Liver (tissue), 3 donors: ENCODE measurements around the gene CLDN12.

Source experiments
- EGR1 ChIP-seq, 2 donors: IDR thresholded peaks; 2 replicates each; pipeline ENCODE4 v1.6.1; 2016 to 2018; ENCODE audit warnings: antibody characterized with exemption in 2 of 2, low read depth in 2 of 2
- FOXA2 ChIP-seq: IDR thresholded peaks from 2 replicates; pipeline ENCODE4 v1.6.1; 2016; ENCODE audit warnings: antibody characterized with exemption
- HNF4A ChIP-seq, 2 donors: conservative IDR thresholded peaks; 2 replicates each; pipeline ENCODE4 v1.6.1; 2016; ENCODE audit warnings: antibody characterized with exemption in 2 of 2, mild to moderate bottlenecking in 2 of 2
- JUND ChIP-seq, 2 donors: IDR thresholded peaks; 2 replicates each; pipeline ENCODE4 v1.6.1; 2016; ENCODE audit warnings: antibody characterized with exemption in 2 of 2
- RAD21 ChIP-seq, 2 donors: IDR thresholded peaks; 2 replicates each; pipeline ENCODE4 v1.6.1; 2016; ENCODE audit warnings: antibody characterized with exemption in 2 of 2, mild to moderate bottlenecking in 2 of 2
- SP1 ChIP-seq: IDR thresholded peaks from 2 replicates; pipeline ENCODE4 v1.6.1; 2018; ENCODE audit warnings: antibody characterized with exemption, mild to moderate bottlenecking
- TAF1 ChIP-seq: conservative IDR thresholded peaks from 2 replicates; pipeline ENCODE4 v1.6.1; 2016; ENCODE audit warnings: antibody characterized with exemption, mild to moderate bottlenecking
- YY1 ChIP-seq: IDR thresholded peaks from 2 replicates; pipeline ENCODE4 v1.6.1; 2016; ENCODE audit warnings: antibody characterized with exemption, mild to moderate bottlenecking
- TF ChIP-seq, protein P1 (sequence below): IDR thresholded peaks from 2 replicates; pipeline ENCODE4 v1.6.1; 2016; ENCODE audit warnings: antibody characterized with exemption, mild to moderate bottlenecking
- TF ChIP-seq, protein P2 (sequence below): fragments of 150-350 bp; IDR thresholded peaks from 2 replicates; pipeline ENCODE4 v1.5.1; 2017; ENCODE audit warnings: improper control_type of control experiment, low read depth, low read length; ENCODE audit not compliant: missing input control
- TF ChIP-seq, protein P3 (sequence below): IDR thresholded peaks from 2 replicates; pipeline ENCODE4 v1.6.1; 2016; ENCODE audit warnings: antibody characterized with exemption
- donor health status: healthy.
- donor health status: healthy.

DNA sequence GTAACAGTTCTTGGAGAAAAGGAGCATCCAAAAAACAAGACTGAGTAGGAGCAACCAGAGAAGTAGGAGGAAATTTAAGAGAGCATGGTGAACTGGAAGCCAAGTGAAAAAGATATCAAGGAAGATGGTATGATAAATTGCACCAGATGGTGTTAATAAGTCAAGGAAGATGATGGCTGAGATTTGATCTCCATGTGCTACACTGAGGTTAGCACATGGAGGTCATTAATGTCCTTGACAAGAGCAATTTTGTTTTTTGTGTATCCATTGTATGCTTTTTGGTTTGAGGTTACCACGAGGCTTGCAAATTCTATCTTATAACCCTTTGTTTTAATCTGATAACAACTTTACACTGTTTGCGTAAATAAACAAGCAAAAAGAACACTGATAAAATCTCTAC, 54.8 kb downstream of the CLDN12 start:
- no peak for TF ChIP-seq FOXA2
- TF ChIP-seq, protein P1, sequence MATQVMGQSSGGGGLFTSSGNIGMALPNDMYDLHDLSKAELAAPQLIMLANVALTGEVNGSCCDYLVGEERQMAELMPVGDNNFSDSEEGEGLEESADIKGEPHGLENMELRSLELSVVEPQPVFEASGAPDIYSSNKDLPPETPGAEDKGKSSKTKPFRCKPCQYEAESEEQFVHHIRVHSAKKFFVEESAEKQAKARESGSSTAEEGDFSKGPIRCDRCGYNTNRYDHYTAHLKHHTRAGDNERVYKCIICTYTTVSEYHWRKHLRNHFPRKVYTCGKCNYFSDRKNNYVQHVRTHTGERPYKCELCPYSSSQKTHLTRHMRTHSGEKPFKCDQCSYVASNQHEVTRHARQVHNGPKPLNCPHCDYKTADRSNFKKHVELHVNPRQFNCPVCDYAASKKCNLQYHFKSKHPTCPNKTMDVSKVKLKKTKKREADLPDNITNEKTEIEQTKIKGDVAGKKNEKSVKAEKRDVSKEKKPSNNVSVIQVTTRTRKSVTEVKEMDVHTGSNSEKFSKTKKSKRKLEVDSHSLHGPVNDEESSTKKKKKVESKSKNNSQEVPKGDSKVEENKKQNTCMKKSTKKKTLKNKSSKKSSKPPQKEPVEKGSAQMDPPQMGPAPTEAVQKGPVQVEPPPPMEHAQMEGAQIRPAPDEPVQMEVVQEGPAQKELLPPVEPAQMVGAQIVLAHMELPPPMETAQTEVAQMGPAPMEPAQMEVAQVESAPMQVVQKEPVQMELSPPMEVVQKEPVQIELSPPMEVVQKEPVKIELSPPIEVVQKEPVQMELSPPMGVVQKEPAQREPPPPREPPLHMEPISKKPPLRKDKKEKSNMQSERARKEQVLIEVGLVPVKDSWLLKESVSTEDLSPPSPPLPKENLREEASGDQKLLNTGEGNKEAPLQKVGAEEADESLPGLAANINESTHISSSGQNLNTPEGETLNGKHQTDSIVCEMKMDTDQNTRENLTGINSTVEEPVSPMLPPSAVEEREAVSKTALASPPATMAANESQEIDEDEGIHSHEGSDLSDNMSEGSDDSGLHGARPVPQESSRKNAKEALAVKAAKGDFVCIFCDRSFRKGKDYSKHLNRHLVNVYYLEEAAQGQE = no peak
- TF ChIP-seq, protein P2, sequence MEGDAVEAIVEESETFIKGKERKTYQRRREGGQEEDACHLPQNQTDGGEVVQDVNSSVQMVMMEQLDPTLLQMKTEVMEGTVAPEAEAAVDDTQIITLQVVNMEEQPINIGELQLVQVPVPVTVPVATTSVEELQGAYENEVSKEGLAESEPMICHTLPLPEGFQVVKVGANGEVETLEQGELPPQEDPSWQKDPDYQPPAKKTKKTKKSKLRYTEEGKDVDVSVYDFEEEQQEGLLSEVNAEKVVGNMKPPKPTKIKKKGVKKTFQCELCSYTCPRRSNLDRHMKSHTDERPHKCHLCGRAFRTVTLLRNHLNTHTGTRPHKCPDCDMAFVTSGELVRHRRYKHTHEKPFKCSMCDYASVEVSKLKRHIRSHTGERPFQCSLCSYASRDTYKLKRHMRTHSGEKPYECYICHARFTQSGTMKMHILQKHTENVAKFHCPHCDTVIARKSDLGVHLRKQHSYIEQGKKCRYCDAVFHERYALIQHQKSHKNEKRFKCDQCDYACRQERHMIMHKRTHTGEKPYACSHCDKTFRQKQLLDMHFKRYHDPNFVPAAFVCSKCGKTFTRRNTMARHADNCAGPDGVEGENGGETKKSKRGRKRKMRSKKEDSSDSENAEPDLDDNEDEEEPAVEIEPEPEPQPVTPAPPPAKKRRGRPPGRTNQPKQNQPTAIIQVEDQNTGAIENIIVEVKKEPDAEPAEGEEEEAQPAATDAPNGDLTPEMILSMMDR = no peak
- no peak for TF ChIP-seq YY1
- TF ChIP-seq TAF1 = no peak
- TF ChIP-seq SP1 = no peak
- TF ChIP-seq, protein P3, sequence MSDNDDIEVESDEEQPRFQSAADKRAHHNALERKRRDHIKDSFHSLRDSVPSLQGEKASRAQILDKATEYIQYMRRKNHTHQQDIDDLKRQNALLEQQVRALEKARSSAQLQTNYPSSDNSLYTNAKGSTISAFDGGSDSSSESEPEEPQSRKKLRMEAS = no peak
- no peak for TF ChIP-seq EGR1 (IDR thresholded peaks at IDR 0.05; ENCODE audit: low read depth in 2 of 2)
- no peak for TF ChIP-seq JUND (IDR thresholded peaks at IDR 0.05)
- TF ChIP-seq HNF4A (conservative IDR thresholded peaks at IDR 0.05) = no peak
- no peak for TF ChIP-seq RAD21 (IDR thresholded peaks at IDR 0.05)
